HG03439 (cell line): ENCODE measurements around the gene UBAP1L.
"Not testable (repeated sequence)": the region's sequence is repeated elsewhere in the genome, so short reads cannot be mapped to it uniquely, and the experiment has no call there.

Experiments used
- ATAC-seq: cut with Tn5 transposase; IDR thresholded peaks from one replicate; pipeline ENCODE4 v1.9.1; 2021; ENCODE audit warnings: mild to moderate bottlenecking, moderate library complexity; ENCODE audit not compliant: unreplicated experiment

The UBAP1L gene

GRCh38 chr15:65085207-65085753 lies 29.7 kb downstream of the UBAP1L start:
- no peak for ATAC-seq

GRCh38 chr15:65084500-65085206 lies 30.3 kb downstream of the UBAP1L start:
- ATAC-seq, result no peak

- ATAC-seq, result no peak
Observed at GRCh38 chr15:65083262-65083701, 31.7 kb downstream of the UBAP1L start.

GRCh38 chr15:65082303-65082953 lies 32.6 kb downstream of the UBAP1L start:
- no peak for ATAC-seq

- no peak for ATAC-seq
Observed at GRCh38 chr15:65081758-65082157, 33.2 kb downstream of the UBAP1L start.

- no peak for ATAC-seq
Observed at GRCh38 chr15:65081270-65081669, 33.7 kb downstream of the UBAP1L start.

GRCh38 chr15:65079580-65079979 lies 35.4 kb downstream of the UBAP1L start:
- no peak for ATAC-seq

- no peak for ATAC-seq
Observed at GRCh38 chr15:65077981-65078352, 37.0 kb downstream of the UBAP1L start.

- ATAC-seq, result no peak
Observed at GRCh38 chr15:65077291-65077980, 37.6 kb downstream of the UBAP1L start.

- ATAC-seq, result no peak
Observed at GRCh38 chr15:65076486-65077290, 38.3 kb downstream of the UBAP1L start, which contains the start of gene KBTBD13. Gene KBTBD13 (plus strand): TSS chr15:65076746. CDS start chr15:65076816, 70 bp downstream.

GRCh38 chr15:65075607-65076395 lies 39.2 kb downstream of the UBAP1L start:
- not testable (repeated sequence) for ATAC-seq

- not testable (repeated sequence) for ATAC-seq
Observed at GRCh38 chr15:65074946-65075345, 40.1 kb downstream of the UBAP1L start.

GRCh38 chr15:65072617-65073016 lies 42.4 kb downstream of the UBAP1L start:
- ATAC-seq, result no peak

GRCh38 chr15:65072027-65072426 lies 43.0 kb downstream of the UBAP1L start:
- ATAC-seq, result no peak

GRCh38 chr15:65071381-65071811 lies 43.6 kb downstream of the UBAP1L start:
- no peak for ATAC-seq

- no peak for ATAC-seq
Observed at GRCh38 chr15:65069779-65070546, 45.0 kb downstream of the UBAP1L start.

- ATAC-seq, result no peak
Observed at GRCh38 chr15:65069179-65069578, 45.8 kb downstream of the UBAP1L start.

GRCh38 chr15:65068403-65068788 lies 46.6 kb downstream of the UBAP1L start:
- no peak for ATAC-seq
